Hair follicular keratinocyte (primary cell): ENCODE data around the gene FOXI3. TPM values are rescaled to one million over a fixed set of nuclear protein-coding genes. Genes with fewer than 3 reads are reported as not detected.

Experiments used
- total RNA-seq: library from RNA; depleted of rRNA; stranded (reverse); fragments of >200 nt; gene quantifications from 2 replicates; pipeline ENCODE4 v1.2.3, GENCODE V29; 2015

The FOXI3 gene
- total RNA-seq, result not detected in 2 replicates

GRCh38 chr2:88452565-88452905, at the start of gene FOXI3:
TSS of gene FOXI3 (minus strand) at chr2:88452693. CDS start at chr2:88452535, 158 bp downstream.

Other genes with a start within 250 kb of the FOXI3 start
- gene EIF2AK3, start 174.8 kb upstream of the FOXI3 start, total RNA-seq, result 11.2 and 14.2 TPM in 2 replicates
- 3.6 and 4.8 TPM in 2 replicates for gene RPIA, start 239.0 kb upstream of the FOXI3 start, total RNA-seq